H1 (cell line): ENCODE results near the gene GNGT2. TPM values are rescaled to one million over a fixed set of nuclear protein-coding genes. Genes with fewer than 3 reads are reported as not detected.

Experiments used
- HDAC6 ChIP-seq: IDR thresholded peaks from one replicate; pipeline ENCODE4 v1.7.1; 2012; ENCODE audit warnings: low read depth, mild to moderate bottlenecking, inconsistent platforms, low read length, moderate library complexity
- polyA plus RNA-seq, 7 experiments: library from polyadenylated mRNA; depleted of rRNA in 3 of 7; stranded (reverse) in 5 of 7; unstranded in 2 of 7; fragments of >200 nt in 5 of 7; fragments of 200-250 nt in 2 of 7; gene quantifications; 1 replicate in 5 of 7; 2 replicates in 1 of 7; 4 replicates in 1 of 7; pipeline versions ENCODE4 v1.2.1 to v1.2.3, GENCODE V29; 2011 to 2013; ENCODE audit warnings: missing spikeins in 2 of 7, mixed read lengths in 2 of 7
- total RNA-seq: library from RNA; stranded (reverse); fragmentation: NEBNext Ultra II Directional; extraction: Animal tissue kit (Norgen Biotek cat#: 25700); gene quantifications from 2 replicates; pipeline ENCODE4 v1.2.1, GENCODE V29; 2021
- TF ChIP-seq, protein P1 (sequence below): IDR thresholded peaks from 2 replicates; pipeline ENCODE4 v1.6.1; 2011; ENCODE audit warnings: low read depth, mild to moderate bottlenecking, low read length; ENCODE audit not compliant: insufficient read depth

GNGT2 gene
- total and polyA plus RNA-seq, 2 of the 8 experiments (the other 6 are each of a cell fraction or from before 2014, with no cell fraction given), result 1.3 to 1.4 TPM

DNA sequence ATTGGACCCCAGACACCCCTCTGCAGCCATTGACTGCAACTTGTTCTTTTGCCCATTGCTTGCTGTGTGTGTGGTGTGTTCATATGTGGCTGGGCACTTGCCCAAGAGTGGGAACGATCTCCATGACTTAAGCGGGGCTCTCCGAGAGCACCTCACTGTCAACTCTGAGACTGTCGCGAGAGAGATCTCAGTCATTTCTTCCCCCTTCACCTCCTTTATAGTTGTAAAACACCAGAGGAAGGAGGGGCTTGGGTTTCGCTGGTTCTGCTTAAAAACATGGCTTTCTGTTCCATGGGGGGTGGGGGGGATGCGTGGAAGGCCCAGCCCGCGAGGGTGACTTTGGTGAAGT lies 12.8 kb upstream of the GNGT2 start (continued):
- no peak for TF ChIP-seq HDAC6
- TF ChIP-seq, protein P1, sequence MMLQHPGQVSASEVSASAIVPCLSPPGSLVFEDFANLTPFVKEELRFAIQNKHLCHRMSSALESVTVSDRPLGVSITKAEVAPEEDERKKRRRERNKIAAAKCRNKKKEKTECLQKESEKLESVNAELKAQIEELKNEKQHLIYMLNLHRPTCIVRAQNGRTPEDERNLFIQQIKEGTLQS, result no peak
- TF ChIP-seq, all 59 proteins: peak for 0
